ENCODE results near the gene HDGFL2.

HDGFL2 gene

GRCh38 chr19:4499318-4499717 is 27.2 kb downstream of the HDGFL2 start:
- TF ChIP-seq, protein P1, sequence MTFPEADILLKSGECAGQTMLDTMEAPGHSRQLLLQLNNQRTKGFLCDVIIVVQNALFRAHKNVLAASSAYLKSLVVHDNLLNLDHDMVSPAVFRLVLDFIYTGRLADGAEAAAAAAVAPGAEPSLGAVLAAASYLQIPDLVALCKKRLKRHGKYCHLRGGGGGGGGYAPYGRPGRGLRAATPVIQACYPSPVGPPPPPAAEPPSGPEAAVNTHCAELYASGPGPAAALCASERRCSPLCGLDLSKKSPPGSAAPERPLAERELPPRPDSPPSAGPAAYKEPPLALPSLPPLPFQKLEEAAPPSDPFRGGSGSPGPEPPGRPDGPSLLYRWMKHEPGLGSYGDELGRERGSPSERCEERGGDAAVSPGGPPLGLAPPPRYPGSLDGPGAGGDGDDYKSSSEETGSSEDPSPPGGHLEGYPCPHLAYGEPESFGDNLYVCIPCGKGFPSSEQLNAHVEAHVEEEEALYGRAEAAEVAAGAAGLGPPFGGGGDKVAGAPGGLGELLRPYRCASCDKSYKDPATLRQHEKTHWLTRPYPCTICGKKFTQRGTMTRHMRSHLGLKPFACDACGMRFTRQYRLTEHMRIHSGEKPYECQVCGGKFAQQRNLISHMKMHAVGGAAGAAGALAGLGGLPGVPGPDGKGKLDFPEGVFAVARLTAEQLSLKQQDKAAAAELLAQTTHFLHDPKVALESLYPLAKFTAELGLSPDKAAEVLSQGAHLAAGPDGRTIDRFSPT (tag by site-specific recombination; IDR thresholded peaks at IDR 0.05) = no peak
- TF ChIP-seq ZNF626 (tag by site-specific recombination; IDR thresholded peaks at IDR 0.05) = no peak
- TF ChIP-seq ZNF660 (tag by site-specific recombination; IDR thresholded peaks at IDR 0.05) = no peak
- TF ChIP-seq ZBTB8A (tag by site-specific recombination; IDR thresholded peaks at IDR 0.05) = no peak
- TF ChIP-seq ZNF76 (tag by site-specific recombination; IDR thresholded peaks at IDR 0.05; ENCODE audit: borderline replicate concordance, low read depth) = no peak
- no peak for TF ChIP-seq PRDM1 (tag by site-specific recombination; IDR thresholded peaks at IDR 0.05)
- no peak for TF ChIP-seq ZBTB7A (tag by site-specific recombination; IDR thresholded peaks at IDR 0.05; ENCODE audit: low read depth)
- no peak for TF ChIP-seq KLF10 (tag by site-specific recombination; IDR thresholded peaks at IDR 0.05)
- no peak for TF ChIP-seq ZNF416 (tag by site-specific recombination; IDR thresholded peaks at IDR 0.05)
- no peak for TF ChIP-seq ZSCAN23 (tag by site-specific recombination; IDR thresholded peaks at IDR 0.05)
- TF ChIP-seq SP3 (tag by site-specific recombination; IDR thresholded peaks at IDR 0.05) = no peak
- CTCF ChIA-PET = interaction anchor here (1.0 kb wide), 1 partner anchor 26 kb away, joined by 3 read pairs; no protein-coding TSS in a partner anchor
- H3K36me3 ChIP-seq (ENCODE audit: control insufficient read depth in 2 of 2, insufficient read depth in 1 of 2, low read length in 2 of 2) = peaks cover 12 to 85% of the 10 kb centered on the region in 2 experiments; a peak in 2 of 3 replicates

GRCh38 chr19:4499855-4500254 is 27.8 kb downstream of the HDGFL2 start:
- TF ChIP-seq ZNF514 (tag by site-specific recombination; IDR thresholded peaks at IDR 0.05) = no peak
- TF ChIP-seq, protein P2, sequence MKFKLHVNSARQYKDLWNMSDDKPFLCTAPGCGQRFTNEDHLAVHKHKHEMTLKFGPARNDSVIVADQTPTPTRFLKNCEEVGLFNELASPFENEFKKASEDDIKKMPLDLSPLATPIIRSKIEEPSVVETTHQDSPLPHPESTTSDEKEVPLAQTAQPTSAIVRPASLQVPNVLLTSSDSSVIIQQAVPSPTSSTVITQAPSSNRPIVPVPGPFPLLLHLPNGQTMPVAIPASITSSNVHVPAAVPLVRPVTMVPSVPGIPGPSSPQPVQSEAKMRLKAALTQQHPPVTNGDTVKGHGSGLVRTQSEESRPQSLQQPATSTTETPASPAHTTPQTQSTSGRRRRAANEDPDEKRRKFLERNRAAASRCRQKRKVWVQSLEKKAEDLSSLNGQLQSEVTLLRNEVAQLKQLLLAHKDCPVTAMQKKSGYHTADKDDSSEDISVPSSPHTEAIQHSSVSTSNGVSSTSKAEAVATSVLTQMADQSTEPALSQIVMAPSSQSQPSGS (tag by site-specific recombination; IDR thresholded peaks at IDR 0.05; ENCODE audit: low read depth) = no peak
- no peak for TF ChIP-seq ZNF416 (tag by site-specific recombination; IDR thresholded peaks at IDR 0.05)
- 0 out of 2 replicates have a peak, but pooled peaks have one; percentile 57 for TF ChIP-seq ZBTB8A (tag by site-specific recombination; IDR thresholded peaks at IDR 0.05)
- no peak for TF ChIP-seq ZNF621 (tag by site-specific recombination; IDR thresholded peaks at IDR 0.05)
- 0 out of 2 replicates have a peak, but pooled peaks have one; percentile 25 for TF ChIP-seq ZFHX2 (tag by site-specific recombination; conservative IDR thresholded peaks at IDR 0.05)
- TF ChIP-seq ZNF785 (tag by site-specific recombination; IDR thresholded peaks at IDR 0.05) = no peak
- TF ChIP-seq HOXA7 (CRISPR knock-in tag; IDR thresholded peaks at IDR 0.05; ENCODE audit: borderline replicate concordance) = no peak
- TF ChIP-seq ZNF777 (tag by site-specific recombination; IDR thresholded peaks at IDR 0.05; ENCODE audit: borderline replicate concordance) = no peak
- TF ChIP-seq ZNF501 (tag by site-specific recombination; IDR thresholded peaks at IDR 0.05) = no peak
- TF ChIP-seq ZNF549 (tag by site-specific recombination; IDR thresholded peaks at IDR 0.05) = no peak
- TF ChIP-seq ZNF16 (tag by site-specific recombination; IDR thresholded peaks at IDR 0.05; ENCODE audit: low read depth) = no peak
- Histone ChIP-seq H3K4me3 (ENCODE audit: low read depth, low read length) (no peak overlapping the region), H3K27ac (ENCODE audit: extremely low read depth, low read depth, low read length) (no peak overlapping the region), H3K4me1 (ENCODE audit: control insufficient read depth, insufficient read depth, low read length) (no peaks in the 10 kb centered on the region), H3K9me3 (ENCODE audit: control insufficient read depth, insufficient read depth, low read depth, low read length) (no peaks in the 10 kb centered on the region), H3K36me3 (ENCODE audit: control insufficient read depth in 2 of 2, insufficient read depth in 1 of 2, low read length in 2 of 2) (peaks cover 12 to 85% of the 10 kb centered on the region in 2 experiments; a peak in 2 of 3 replicates)
- ChIA-PET CTCF (interaction anchor here (1.0 to 1.2 kb wide), 2 partner anchors 25 kb away, joined by 3 to 4 read pairs; no protein-coding TSS in a partner anchor), POLR2A (interaction anchor here (0.6 kb wide), 1 partner anchor 28 kb away, joined by 3 read pairs; the partner anchor contains the start of gene HDGFL2)

More at GRCh38 chr19:4499318-4499717, 27.2 kb downstream of the HDGFL2 start:
- Histone ChIP-seq H3K9me3 (ENCODE audit: control insufficient read depth, insufficient read depth, low read depth, low read length) (no peaks in the 10 kb centered on the region), H3K4me1 (ENCODE audit: control insufficient read depth, insufficient read depth, low read length) (no peaks in the 10 kb centered on the region), H3K4me3 (ENCODE audit: low read depth, low read length) (no peak overlapping the region), H3K27ac (ENCODE audit: extremely low read depth, low read depth, low read length) (no peak overlapping the region)
- POLR2A ChIA-PET = interaction anchor here (0.6 to 1.3 kb wide), 2 partner anchors 28 to 29 kb away, joined by 3 read pairs; partner anchors contain the start of gene HDGFL2

Data from HEK293 (cell line).